HUES6 (cell line): ENCODE measurements around the gene GNAO1.

ENCODE experiments used
- H3K27ac ChIP-seq: 2 replicates; pipeline ENCODE4 v1.7.0; 2013; ENCODE audit warnings: low read depth, mild to moderate bottlenecking, low read length, inconsistent platforms
- H3K27me3 ChIP-seq: 2 replicates; pipeline ENCODE4 v1.6.1; 2013; ENCODE audit warnings: low read length; ENCODE audit not compliant: control insufficient read depth, insufficient read depth
- H3K36me3 ChIP-seq: 2 replicates; pipeline ENCODE4 v1.6.1; 2013; ENCODE audit warnings: low read length; ENCODE audit not compliant: control insufficient read depth, insufficient read depth
- H3K4me1 ChIP-seq: 2 replicates; pipeline ENCODE4 v1.6.1; 2013; ENCODE audit warnings: low read length; ENCODE audit not compliant: control insufficient read depth, insufficient read depth
- H3K4me3 ChIP-seq: 2 replicates; pipeline ENCODE4 v1.5.1; 2013; ENCODE audit warnings: low read depth, low read length
- H3K9ac ChIP-seq: one replicate; pipeline ENCODE4 v1.6.1; 2013; ENCODE audit warnings: mild to moderate bottlenecking, low read length
- H3K9me3 ChIP-seq: 2 replicates; pipeline ENCODE4 v1.6.1; 2013; ENCODE audit warnings: low read depth, low read length; ENCODE audit not compliant: control insufficient read depth, insufficient read depth

The GNAO1 gene

GRCh38 chr16:56241596-56241995 lies 50.3 kb downstream of the GNAO1 start:
- H3K27ac ChIP-seq: no peak overlapping the region
- no peak overlapping the region for H3K4me3 ChIP-seq
- peaks cover 21% of the 10 kb centered on the region for H3K4me1 ChIP-seq
- H3K9me3 ChIP-seq: no peaks in the 10 kb centered on the region
- H3K9ac ChIP-seq: no peak overlapping the region
- no peaks in the 10 kb centered on the region for H3K27me3 ChIP-seq
- H3K36me3 ChIP-seq: no peaks in the 10 kb centered on the region

GRCh38 chr16:56242740-56243139 lies 51.5 kb downstream of the GNAO1 start:
- no peaks in the 10 kb centered on the region for H3K27me3 ChIP-seq
- H3K9me3 ChIP-seq: no peaks in the 10 kb centered on the region
- H3K4me1 ChIP-seq: peaks cover 22% of the 10 kb centered on the region
- H3K27ac ChIP-seq: no peak overlapping the region
- H3K36me3 ChIP-seq: no peaks in the 10 kb centered on the region
- no peak overlapping the region for H3K9ac ChIP-seq
- no peak overlapping the region for H3K4me3 ChIP-seq

GRCh38 chr16:56244612-56245011 lies 53.3 kb downstream of the GNAO1 start:
- no peak overlapping the region for H3K9ac ChIP-seq
- no peaks in the 10 kb centered on the region for H3K27me3 ChIP-seq
- H3K9me3 ChIP-seq: no peaks in the 10 kb centered on the region
- no peak overlapping the region for H3K4me3 ChIP-seq
- no peak overlapping the region for H3K27ac ChIP-seq
- no peaks in the 10 kb centered on the region for H3K36me3 ChIP-seq
- H3K4me1 ChIP-seq: peaks cover 17% of the 10 kb centered on the region

- Histone ChIP-seq H3K27ac (no peak overlapping the region), H3K4me1 (peaks cover 17% of the 10 kb centered on the region), H3K36me3 (no peaks in the 10 kb centered on the region), H3K4me3 (no peak overlapping the region), H3K9me3 (no peaks in the 10 kb centered on the region), H3K9ac (no peak overlapping the region), H3K27me3 (no peaks in the 10 kb centered on the region)
These were observed 53.9 kb downstream of the GNAO1 start for GRCh38 chr16:56245197-56245596.

- Histone ChIP-seq H3K4me3 (no peak overlapping the region), H3K4me1 (peaks cover 17% of the 10 kb centered on the region), H3K9ac (no peak overlapping the region), H3K36me3 (no peaks in the 10 kb centered on the region), H3K27me3 (no peaks in the 10 kb centered on the region), H3K9me3 (no peaks in the 10 kb centered on the region), H3K27ac (no peak overlapping the region)
These were observed 54.9 kb downstream of the GNAO1 start for GRCh38 chr16:56246051-56246817.

- no peaks in the 10 kb centered on the region for H3K36me3 ChIP-seq
- H3K9me3 ChIP-seq: no peaks in the 10 kb centered on the region
- H3K4me1 ChIP-seq: peaks cover 17% of the 10 kb centered on the region
- no peak overlapping the region for H3K9ac ChIP-seq
- no peak overlapping the region for H3K27ac ChIP-seq
- no peak overlapping the region for H3K4me3 ChIP-seq
- no peaks in the 10 kb centered on the region for H3K27me3 ChIP-seq
These were observed 55.7 kb downstream of the GNAO1 start for GRCh38 chr16:56247018-56247417.

- Histone ChIP-seq H3K36me3 (no peaks in the 10 kb centered on the region), H3K9ac (no peak overlapping the region), H3K4me1 (peaks cover 17% of the 10 kb centered on the region), H3K27ac (no peak overlapping the region), H3K9me3 (no peaks in the 10 kb centered on the region), H3K27me3 (no peaks in the 10 kb centered on the region), H3K4me3 (no peak overlapping the region)
These were observed 56.5 kb downstream of the GNAO1 start for GRCh38 chr16:56247808-56248207.

- Histone ChIP-seq H3K4me1 (no peaks in the 10 kb centered on the region), H3K27me3 (no peaks in the 10 kb centered on the region), H3K4me3 (no peak overlapping the region), H3K36me3 (no peaks in the 10 kb centered on the region), H3K9me3 (no peaks in the 10 kb centered on the region), H3K27ac (no peak overlapping the region), H3K9ac (no peak overlapping the region)
These were observed 61.5 kb downstream of the GNAO1 start for GRCh38 chr16:56252835-56253234.

GRCh38 chr16:56255904-56256303 lies 64.6 kb downstream of the GNAO1 start:
- Histone ChIP-seq H3K36me3 (no peaks in the 10 kb centered on the region), H3K27ac (no peak overlapping the region), H3K4me3 (no peak overlapping the region), H3K9ac (no peak overlapping the region), H3K9me3 (no peaks in the 10 kb centered on the region), H3K4me1 (peaks cover 5% of the 10 kb centered on the region; the same call in 1 of the 2 replicates), H3K27me3 (no peaks in the 10 kb centered on the region)

- H3K9ac ChIP-seq: no peak overlapping the region
- no peaks in the 10 kb centered on the region for H3K36me3 ChIP-seq
- no peak overlapping the region for H3K27ac ChIP-seq
- H3K4me3 ChIP-seq: no peak overlapping the region
- H3K4me1 ChIP-seq: peaks cover 5% of the 10 kb centered on the region; the same call in 1 of the 2 replicates
- no peaks in the 10 kb centered on the region for H3K9me3 ChIP-seq
- no peaks in the 10 kb centered on the region for H3K27me3 ChIP-seq
These were observed 66.0 kb downstream of the GNAO1 start for GRCh38 chr16:56257239-56257638.

GRCh38 chr16:56257666-56258342 lies 66.5 kb downstream of the GNAO1 start:
- H3K27me3 ChIP-seq: no peaks in the 10 kb centered on the region
- H3K9me3 ChIP-seq: no peaks in the 10 kb centered on the region
- no peak overlapping the region for H3K27ac ChIP-seq
- peaks cover 5% of the 10 kb centered on the region; the same call in 1 of the 2 replicates for H3K4me1 ChIP-seq
- H3K36me3 ChIP-seq: no peaks in the 10 kb centered on the region
- no peak overlapping the region for H3K4me3 ChIP-seq
- no peak overlapping the region for H3K9ac ChIP-seq
